Neural cell (in vitro differentiated cells): ENCODE data around the gene CPZ. TPM values are rescaled to one million over a fixed set of nuclear protein-coding genes. Genes with fewer than 3 reads are reported as not detected.

Experiments used
- H2AFZ ChIP-seq: fragments of 200-600, 300-800 bp; sonication (generic), shearing (Covaris generic); 2 replicates; pipeline ENCODE4 v1.6.0; 2014; ENCODE audit warnings: low read depth, mild to moderate bottlenecking, antibody characterized with exemption, low read length, moderate library complexity
- H3F3A ChIP-seq: fragments of 200-600 bp; shearing (Covaris generic); 2 replicates; pipeline ENCODE4 v1.6.1; 2016; ENCODE audit warnings: mild to moderate bottlenecking, moderate library complexity, mixed read lengths, antibody characterized with exemption, low read length; ENCODE audit not compliant: insufficient read depth, poor library complexity, severe bottlenecking
- H3K27ac ChIP-seq: fragments of 200-600, 300-800 bp; sonication (generic), shearing (Covaris generic); 2 replicates; pipeline ENCODE4 v1.5.1; 2014; ENCODE audit warnings: mild to moderate bottlenecking, low read length, moderate library complexity
- H3K27me3 ChIP-seq: fragments of 300-800, 200-600 bp; sonication (generic), shearing (Covaris generic); 2 replicates; pipeline ENCODE4 v1.6.0; 2014; ENCODE audit warnings: mild to moderate bottlenecking, low read depth, low read length, moderate library complexity; ENCODE audit not compliant: insufficient read depth
- H3K36me3 ChIP-seq: fragments of 300-800, 200-600 bp; sonication (generic), shearing (Covaris generic); 2 replicates; pipeline ENCODE4 v1.5.1; 2014; ENCODE audit warnings: mild to moderate bottlenecking, antibody characterized with exemption, low read length, moderate library complexity; ENCODE audit not compliant: insufficient read depth
- H3K4me2 ChIP-seq: fragments of 300-800, 200-600 bp; sonication (generic), shearing (Covaris generic); 2 replicates; pipeline ENCODE4 v1.6.0; 2014; ENCODE audit warnings: mild to moderate bottlenecking, low read length
- H3K4me3 ChIP-seq: fragments of 300-800, 200-600 bp; sonication (generic), shearing (Covaris generic); 2 replicates; pipeline ENCODE4 v1.5.1; 2014; ENCODE audit warnings: mild to moderate bottlenecking, low read length, moderate library complexity
- H3K79me2 ChIP-seq: fragments of 200-600 bp; shearing (Covaris generic); replicated peaks from 2 replicates; pipeline ENCODE4 v1.6.0; 2014; ENCODE audit warnings: mild to moderate bottlenecking, low read length, moderate library complexity; ENCODE audit not compliant: insufficient read depth
- H3K9ac ChIP-seq: fragments of 300-800, 200-600 bp; sonication (generic), shearing (Covaris generic); 2 replicates; pipeline ENCODE4 v1.6.1; 2016; ENCODE audit warnings: mild to moderate bottlenecking, low read length, mixed read lengths
- H3K9me2 ChIP-seq: fragments of 200-600 bp; shearing (Covaris generic); 2 replicates; pipeline ENCODE4 v1.6.1; 2016; ENCODE audit warnings: mild to moderate bottlenecking, low read length, mixed read lengths; ENCODE audit not compliant: insufficient read depth
- H3K9me3 ChIP-seq: fragments of 200-600, 300-800 bp; sonication (generic), shearing (Covaris generic); 2 replicates; pipeline ENCODE4 v1.6.1; 2016; ENCODE audit warnings: mild to moderate bottlenecking, mixed run types, low read length, moderate library complexity, mixed read lengths
- H4K20me1 ChIP-seq: fragments of 200-600 bp; shearing (Covaris generic); 2 replicates; pipeline ENCODE4 v1.6.1; 2016; ENCODE audit warnings: mild to moderate bottlenecking, mixed run types; ENCODE audit not compliant: insufficient read depth
- EP300 ChIP-seq: fragments of 450-650 bp; conservative IDR thresholded peaks from 2 replicates; pipeline ENCODE4 v1.6.1; 2014; ENCODE audit warnings: antibody characterized with exemption, mild to moderate bottlenecking, moderate library complexity; ENCODE audit not compliant: poor library complexity, severe bottlenecking
- EZH2 ChIP-seq: fragments of 200-600, 300-800 bp; shearing (Covaris generic), sonication (generic); IDR thresholded peaks from 2 replicates; pipeline ENCODE4 v1.6.1; 2014; ENCODE audit warnings: antibody characterized with exemption, low read length, borderline replicate concordance, mild to moderate bottlenecking; ENCODE audit not compliant: insufficient read depth, poor library complexity, severe bottlenecking
- MXI1 ChIP-seq: fragments of 450-650 bp; conservative IDR thresholded peaks from 2 replicates; pipeline ENCODE4 v1.6.1; 2014; ENCODE audit warnings: antibody characterized with exemption, mild to moderate bottlenecking; ENCODE audit not compliant: poor library complexity, severe bottlenecking
- POLR2AphosphoS5 ChIP-seq: IDR thresholded peaks from 2 replicates; pipeline ENCODE4 v1.6.1; 2012
- RAD21 ChIP-seq: fragments of 450-650 bp; conservative IDR thresholded peaks from 2 replicates; pipeline ENCODE4 v1.6.1; 2014; ENCODE audit warnings: antibody characterized with exemption, mild to moderate bottlenecking, moderate library complexity
- SMC3 ChIP-seq: fragments of 450-650 bp; conservative IDR thresholded peaks from 2 replicates; pipeline ENCODE4 v1.6.1; 2014; ENCODE audit warnings: antibody characterized with exemption, mild to moderate bottlenecking, moderate library complexity; ENCODE audit not compliant: poor library complexity
- TAF1 ChIP-seq: IDR thresholded peaks from 2 replicates; pipeline ENCODE4 v1.6.1; 2012; ENCODE audit warnings: low read depth
- polyA plus RNA-seq: library from polyadenylated mRNA; depleted of rRNA; stranded (reverse); fragments of >200 nt; gene quantifications from 2 replicates; pipeline ENCODE4 v1.2.3, GENCODE V29; 2014
- TF ChIP-seq, protein P1 (sequence below): IDR thresholded peaks from 2 replicates; pipeline ENCODE4 v1.6.1; 2012; ENCODE audit warnings: borderline replicate concordance
- TF ChIP-seq, protein P2 (sequence below): fragments of 450-650 bp; IDR thresholded peaks from 2 replicates; pipeline ENCODE4 v1.5.1; 2014; ENCODE audit warnings: antibody characterized with exemption, mild to moderate bottlenecking, moderate library complexity; ENCODE audit not compliant: poor library complexity, severe bottlenecking

Gene CPZ
- polyA plus RNA-seq, 1 donor from 2014 or later: not detected

DNA sequence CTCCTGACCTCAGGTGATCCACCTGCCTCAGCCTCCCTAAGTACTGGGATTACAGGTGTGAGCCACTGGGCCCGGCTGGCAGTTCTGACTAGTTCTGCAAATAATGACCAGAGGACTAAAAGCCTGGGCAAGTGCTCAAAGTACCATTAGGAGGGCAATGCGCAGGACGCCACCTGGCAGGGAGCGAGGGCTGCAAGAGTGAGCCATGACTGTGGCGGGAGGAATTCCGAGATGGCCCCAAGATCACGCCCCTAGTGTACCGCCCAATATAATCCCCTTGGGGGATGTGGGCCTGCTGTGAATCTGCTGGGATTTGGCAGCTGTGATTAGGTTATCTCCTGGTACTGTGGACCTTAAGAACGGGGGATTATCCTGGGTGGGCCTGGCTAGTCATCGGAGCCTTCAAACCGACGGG, 38.6 kb upstream of the CPZ start:
- Histone ChIP-seq H4K20me1 (no peaks in the 10 kb centered on the region), H3K9ac (no peak overlapping the region)

DNA sequence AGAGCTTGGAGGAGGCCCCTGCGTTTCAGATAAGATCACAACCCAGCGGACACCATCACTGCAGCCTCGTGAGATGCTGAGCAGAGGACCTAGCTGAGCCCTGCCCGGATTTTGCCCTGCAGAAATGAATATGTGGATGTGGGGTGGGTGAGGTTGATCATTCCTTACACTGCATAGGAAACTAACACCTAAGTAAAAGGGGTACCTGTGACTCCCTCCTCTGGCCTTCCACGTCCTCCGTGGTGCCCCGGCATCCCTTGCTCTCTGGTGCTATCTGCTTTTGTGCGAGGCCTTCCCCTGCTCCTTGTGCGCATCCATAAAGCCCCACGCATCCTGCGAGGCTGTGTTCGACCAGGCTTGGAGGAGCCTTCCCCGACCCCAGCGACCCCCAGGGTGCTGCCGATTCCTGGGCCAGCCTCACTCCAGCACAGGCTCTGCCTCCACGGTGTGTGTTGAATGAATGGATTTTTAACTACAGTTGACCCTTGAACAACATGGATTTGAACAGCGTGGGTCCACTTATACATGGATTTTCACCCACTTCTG, 37.9 kb upstream of the CPZ start:
- Histone ChIP-seq H3K9me2 (no peaks in the 10 kb centered on the region), H3K4me3 (no peak overlapping the region), H3K4me2 (no peak overlapping the region), H4K20me1 (no peaks in the 10 kb centered on the region), H3K79me2 (no peaks in the 10 kb centered on the region), H3K9me3 (no peaks in the 10 kb centered on the region), H3F3A (no peaks in the 10 kb centered on the region), H3K9ac (no peak overlapping the region), H2AFZ (no peak overlapping the region), H3K27ac (no peak overlapping the region), H3K27me3 (no peaks in the 10 kb centered on the region), H3K36me3 (no peaks in the 10 kb centered on the region)
- no peak for TF ChIP-seq TAF1
- no peak for TF ChIP-seq RAD21
- no peak for TF ChIP-seq POLR2AphosphoS5
- no peak for TF ChIP-seq EP300
- TF ChIP-seq, protein P1, sequence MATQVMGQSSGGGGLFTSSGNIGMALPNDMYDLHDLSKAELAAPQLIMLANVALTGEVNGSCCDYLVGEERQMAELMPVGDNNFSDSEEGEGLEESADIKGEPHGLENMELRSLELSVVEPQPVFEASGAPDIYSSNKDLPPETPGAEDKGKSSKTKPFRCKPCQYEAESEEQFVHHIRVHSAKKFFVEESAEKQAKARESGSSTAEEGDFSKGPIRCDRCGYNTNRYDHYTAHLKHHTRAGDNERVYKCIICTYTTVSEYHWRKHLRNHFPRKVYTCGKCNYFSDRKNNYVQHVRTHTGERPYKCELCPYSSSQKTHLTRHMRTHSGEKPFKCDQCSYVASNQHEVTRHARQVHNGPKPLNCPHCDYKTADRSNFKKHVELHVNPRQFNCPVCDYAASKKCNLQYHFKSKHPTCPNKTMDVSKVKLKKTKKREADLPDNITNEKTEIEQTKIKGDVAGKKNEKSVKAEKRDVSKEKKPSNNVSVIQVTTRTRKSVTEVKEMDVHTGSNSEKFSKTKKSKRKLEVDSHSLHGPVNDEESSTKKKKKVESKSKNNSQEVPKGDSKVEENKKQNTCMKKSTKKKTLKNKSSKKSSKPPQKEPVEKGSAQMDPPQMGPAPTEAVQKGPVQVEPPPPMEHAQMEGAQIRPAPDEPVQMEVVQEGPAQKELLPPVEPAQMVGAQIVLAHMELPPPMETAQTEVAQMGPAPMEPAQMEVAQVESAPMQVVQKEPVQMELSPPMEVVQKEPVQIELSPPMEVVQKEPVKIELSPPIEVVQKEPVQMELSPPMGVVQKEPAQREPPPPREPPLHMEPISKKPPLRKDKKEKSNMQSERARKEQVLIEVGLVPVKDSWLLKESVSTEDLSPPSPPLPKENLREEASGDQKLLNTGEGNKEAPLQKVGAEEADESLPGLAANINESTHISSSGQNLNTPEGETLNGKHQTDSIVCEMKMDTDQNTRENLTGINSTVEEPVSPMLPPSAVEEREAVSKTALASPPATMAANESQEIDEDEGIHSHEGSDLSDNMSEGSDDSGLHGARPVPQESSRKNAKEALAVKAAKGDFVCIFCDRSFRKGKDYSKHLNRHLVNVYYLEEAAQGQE: no peak
- TF ChIP-seq, protein P2, sequence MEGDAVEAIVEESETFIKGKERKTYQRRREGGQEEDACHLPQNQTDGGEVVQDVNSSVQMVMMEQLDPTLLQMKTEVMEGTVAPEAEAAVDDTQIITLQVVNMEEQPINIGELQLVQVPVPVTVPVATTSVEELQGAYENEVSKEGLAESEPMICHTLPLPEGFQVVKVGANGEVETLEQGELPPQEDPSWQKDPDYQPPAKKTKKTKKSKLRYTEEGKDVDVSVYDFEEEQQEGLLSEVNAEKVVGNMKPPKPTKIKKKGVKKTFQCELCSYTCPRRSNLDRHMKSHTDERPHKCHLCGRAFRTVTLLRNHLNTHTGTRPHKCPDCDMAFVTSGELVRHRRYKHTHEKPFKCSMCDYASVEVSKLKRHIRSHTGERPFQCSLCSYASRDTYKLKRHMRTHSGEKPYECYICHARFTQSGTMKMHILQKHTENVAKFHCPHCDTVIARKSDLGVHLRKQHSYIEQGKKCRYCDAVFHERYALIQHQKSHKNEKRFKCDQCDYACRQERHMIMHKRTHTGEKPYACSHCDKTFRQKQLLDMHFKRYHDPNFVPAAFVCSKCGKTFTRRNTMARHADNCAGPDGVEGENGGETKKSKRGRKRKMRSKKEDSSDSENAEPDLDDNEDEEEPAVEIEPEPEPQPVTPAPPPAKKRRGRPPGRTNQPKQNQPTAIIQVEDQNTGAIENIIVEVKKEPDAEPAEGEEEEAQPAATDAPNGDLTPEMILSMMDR: no peak
- TF ChIP-seq EZH2: no peak
- no peak for TF ChIP-seq MXI1

More for the DNA sequence above, 38.6 kb upstream of the CPZ start:
- no peaks in the 10 kb centered on the region for H3K79me2 ChIP-seq
- no peaks in the 10 kb centered on the region for H3K9me2 ChIP-seq
- no peaks in the 10 kb centered on the region for H3K27me3 ChIP-seq
- H3K4me3 ChIP-seq: no peak overlapping the region
- H3K27ac ChIP-seq: no peak overlapping the region
- no peak overlapping the region for H3K4me2 ChIP-seq
- TF ChIP-seq SMC3: no peak
- TF ChIP-seq EP300: no peak
- no peaks in the 10 kb centered on the region for H3K36me3 ChIP-seq
- no peaks in the 10 kb centered on the region for H3F3A ChIP-seq
- H3K9me3 ChIP-seq: no peaks in the 10 kb centered on the region
- no peak overlapping the region for H2AFZ ChIP-seq

DNA sequence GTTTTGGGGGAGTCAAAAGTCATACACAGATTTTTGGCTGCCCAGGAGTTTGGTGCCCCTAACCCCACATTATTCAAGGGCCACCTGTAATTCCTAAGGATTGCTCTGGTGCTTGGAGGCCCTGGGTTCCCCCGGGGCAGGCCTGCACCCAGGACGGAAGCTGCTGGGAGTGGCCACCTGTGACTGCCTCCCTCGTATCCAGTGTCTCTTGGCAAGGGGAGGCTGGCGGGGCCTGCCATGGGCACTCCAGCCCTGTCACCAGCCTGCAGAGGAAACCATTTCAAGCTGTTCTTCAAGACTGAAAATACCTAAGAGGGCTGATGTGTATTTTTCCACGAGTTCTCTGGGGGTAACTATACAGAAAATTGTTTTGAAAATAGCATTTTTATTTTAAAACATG, 36.8 kb upstream of the CPZ start:
- no peaks in the 10 kb centered on the region for H3K79me2 ChIP-seq
- H4K20me1 ChIP-seq: no peaks in the 10 kb centered on the region
- H3K27me3 ChIP-seq: no peaks in the 10 kb centered on the region
- no peak overlapping the region for H3K4me2 ChIP-seq
- H3K9me3 ChIP-seq: no peaks in the 10 kb centered on the region
- no peak overlapping the region for H3K27ac ChIP-seq
- H3F3A ChIP-seq: no peaks in the 10 kb centered on the region
- H3K36me3 ChIP-seq: no peaks in the 10 kb centered on the region
- H3K4me3 ChIP-seq: no peak overlapping the region
- TF ChIP-seq MXI1: no peak
- TF ChIP-seq, protein P2: no peak
- no peak for TF ChIP-seq RAD21
- TF ChIP-seq, protein P1: no peak
- no peak for TF ChIP-seq EP300
- no peak for TF ChIP-seq POLR2AphosphoS5
- no peak for TF ChIP-seq TAF1
- no peak for TF ChIP-seq SMC3
- no peak for TF ChIP-seq EZH2
- no peak overlapping the region for H3K9ac ChIP-seq
- no peak overlapping the region for H2AFZ ChIP-seq
- H3K9me2 ChIP-seq: no peaks in the 10 kb centered on the region
